CD1c-positive myeloid dendritic cell (primary cell): ENCODE measurements around the gene TREX2.
"Not testable (repeated sequence)": the region's sequence is repeated elsewhere in the genome, so short reads cannot be mapped to it uniquely, and the experiment has no call there.

Experiments used
- DNase-seq: peaks from one replicate; pipeline ENCODE4 v3.0.0-alpha.2; 2016; ENCODE audit errors: extremely low spot score

The TREX2 gene

DNA sequence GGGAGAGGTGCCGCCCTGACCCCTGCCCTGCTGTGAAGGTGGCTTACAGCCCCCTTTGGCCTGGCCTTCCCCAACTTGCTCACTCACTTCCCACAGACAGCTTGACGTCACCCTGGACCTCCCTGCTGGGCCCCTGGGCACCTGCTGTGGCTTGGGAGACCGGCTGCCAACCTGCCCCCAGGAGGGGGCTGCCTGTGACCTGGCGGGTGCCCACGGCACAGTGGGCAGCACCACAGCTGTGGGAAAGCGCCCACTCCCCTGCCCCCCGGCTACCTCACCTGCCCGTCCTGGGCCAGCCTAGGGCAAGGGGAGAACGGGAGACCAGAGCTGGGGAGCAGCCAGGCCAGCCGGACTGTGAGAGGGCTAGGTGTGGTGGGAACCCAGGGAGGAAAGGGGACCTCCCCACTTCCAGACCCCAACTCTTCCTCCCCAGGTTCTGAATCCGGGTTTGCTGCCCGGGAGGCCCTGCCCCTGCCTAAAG, 36.9 kb downstream of the TREX2 start:
- DNase-seq = no peak

DNA sequence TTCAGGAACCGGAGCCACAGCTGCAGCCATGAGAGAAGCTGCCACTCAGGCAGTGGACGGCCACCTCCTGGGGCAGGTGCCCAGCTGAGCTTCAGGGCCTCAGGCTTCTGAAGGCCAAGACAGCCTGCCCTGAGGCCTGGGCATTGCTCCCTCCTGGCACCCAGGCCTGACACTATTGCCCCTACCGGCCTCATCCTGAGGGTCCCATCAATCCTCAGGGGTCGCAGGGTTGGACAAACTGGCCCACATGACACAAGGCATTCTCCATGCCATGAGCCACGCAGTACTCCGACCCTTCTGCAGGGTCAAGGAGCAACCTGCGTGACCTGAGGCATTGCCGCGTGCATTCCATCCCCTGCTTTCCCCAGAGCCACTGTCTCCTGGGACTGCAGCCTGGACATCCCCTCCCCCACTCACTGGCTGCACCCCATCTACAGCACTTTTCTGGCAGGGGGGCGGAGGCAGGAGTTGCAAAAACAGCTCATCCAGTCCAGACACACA, 37.6 kb downstream of the TREX2 start:
- DNase-seq = no peak

DNA sequence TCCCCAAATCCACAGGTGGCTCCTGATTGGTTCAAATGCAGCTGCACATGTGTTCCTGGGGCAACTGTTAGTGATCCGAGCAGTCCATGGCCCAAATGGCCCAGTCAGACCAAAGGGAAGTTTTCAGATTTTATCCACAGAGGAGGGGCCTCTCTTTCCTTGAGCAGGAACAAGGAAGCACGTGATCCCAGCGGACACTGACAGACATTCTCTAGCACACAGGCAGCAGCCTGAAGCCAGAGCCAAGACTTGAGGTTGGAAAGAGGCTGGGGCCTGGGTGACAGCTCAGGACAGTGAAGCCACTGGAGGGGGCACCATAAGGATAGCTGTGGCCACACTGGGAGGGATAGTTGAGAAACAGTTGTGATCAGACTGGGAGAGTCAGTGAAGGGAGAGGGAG, 38.1 kb downstream of the TREX2 start:
- DNase-seq = no peak

DNA sequence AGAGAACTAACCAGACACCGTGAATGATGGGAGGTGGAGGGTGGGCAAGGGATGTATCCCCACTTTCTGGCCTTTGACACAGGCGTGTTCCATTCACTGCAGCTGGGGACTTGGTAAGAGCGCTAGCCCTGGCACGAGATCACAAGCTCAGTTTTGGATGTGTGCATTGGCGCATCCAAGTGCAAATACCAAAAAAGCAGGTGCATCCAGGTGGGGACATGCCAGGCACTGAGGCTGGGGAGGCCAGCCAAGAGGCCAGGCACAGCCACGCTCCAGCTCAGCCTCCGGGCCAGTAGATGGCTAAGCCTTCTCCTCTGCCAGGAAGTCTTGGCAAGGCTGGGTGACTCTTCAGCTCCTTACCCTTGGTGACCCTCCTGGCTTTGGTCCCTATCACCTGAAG, 39.0 kb downstream of the TREX2 start:
- DNase-seq = no peak

GRCh38 chrX:153406011-153406410, 39.8 kb downstream of the TREX2 start:
- no peak for DNase-seq

GRCh38 chrX:153405426-153405825, 40.4 kb downstream of the TREX2 start:
- DNase-seq = no peak

DNA sequence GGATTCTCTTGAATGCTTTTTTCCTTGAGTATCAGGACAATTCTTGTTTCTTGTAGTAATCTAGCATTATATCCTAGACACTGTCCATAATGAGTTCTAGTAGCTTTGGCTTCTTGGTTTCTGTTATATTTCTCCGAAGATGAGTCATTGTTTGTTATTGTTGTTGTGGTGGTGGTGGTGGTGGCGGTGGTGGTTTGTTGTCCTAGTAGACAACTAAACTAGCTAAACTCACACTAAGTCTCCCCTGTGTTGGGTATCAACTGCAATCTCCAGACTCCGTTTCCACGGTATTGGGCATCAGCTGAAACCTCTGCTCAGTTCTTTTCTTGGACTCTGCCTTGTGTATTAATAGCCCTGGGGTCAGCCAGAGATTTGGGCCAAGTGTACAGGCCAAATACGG, 41.5 kb downstream of the TREX2 start:
- not testable (repeated sequence) for DNase-seq

DNA sequence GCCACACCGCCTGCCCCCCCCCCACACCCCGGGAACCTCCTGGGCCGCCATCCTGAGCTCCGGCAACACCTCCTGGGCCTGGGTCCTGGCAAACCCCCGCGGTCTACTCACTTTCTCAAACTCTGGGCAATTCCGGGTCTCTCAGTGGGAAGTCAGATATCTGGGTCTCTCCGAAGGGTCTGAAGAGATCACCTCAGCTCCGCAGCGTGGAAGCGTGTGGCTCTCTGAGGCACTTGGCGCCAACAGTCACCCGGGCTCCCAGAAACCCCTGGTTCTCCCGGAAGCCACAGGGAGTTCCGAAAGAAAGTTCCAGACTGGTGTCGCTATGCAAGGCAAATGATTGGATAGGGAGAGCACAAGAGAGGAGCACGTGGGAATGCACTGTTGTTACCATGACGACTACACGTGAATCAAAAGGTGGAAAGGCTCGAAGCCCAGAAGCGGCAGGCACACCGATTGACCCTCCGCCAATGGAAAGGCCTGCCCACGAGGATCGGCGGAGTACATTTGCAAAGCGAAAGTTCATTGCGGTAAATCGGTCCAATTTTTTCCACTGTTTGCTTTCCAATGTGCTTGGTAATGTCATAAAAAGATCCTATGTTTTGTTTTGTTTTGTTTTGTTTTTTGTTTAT, 44.6 kb downstream of the TREX2 start, which contains the start of gene PNMA6E:
Gene PNMA6E (minus strand): TSS at position 218 of the 632 bp plus-strand sequence. CDS start 2,501 bp downstream, outside the sequence.
- DNase-seq = no peak

DNA sequence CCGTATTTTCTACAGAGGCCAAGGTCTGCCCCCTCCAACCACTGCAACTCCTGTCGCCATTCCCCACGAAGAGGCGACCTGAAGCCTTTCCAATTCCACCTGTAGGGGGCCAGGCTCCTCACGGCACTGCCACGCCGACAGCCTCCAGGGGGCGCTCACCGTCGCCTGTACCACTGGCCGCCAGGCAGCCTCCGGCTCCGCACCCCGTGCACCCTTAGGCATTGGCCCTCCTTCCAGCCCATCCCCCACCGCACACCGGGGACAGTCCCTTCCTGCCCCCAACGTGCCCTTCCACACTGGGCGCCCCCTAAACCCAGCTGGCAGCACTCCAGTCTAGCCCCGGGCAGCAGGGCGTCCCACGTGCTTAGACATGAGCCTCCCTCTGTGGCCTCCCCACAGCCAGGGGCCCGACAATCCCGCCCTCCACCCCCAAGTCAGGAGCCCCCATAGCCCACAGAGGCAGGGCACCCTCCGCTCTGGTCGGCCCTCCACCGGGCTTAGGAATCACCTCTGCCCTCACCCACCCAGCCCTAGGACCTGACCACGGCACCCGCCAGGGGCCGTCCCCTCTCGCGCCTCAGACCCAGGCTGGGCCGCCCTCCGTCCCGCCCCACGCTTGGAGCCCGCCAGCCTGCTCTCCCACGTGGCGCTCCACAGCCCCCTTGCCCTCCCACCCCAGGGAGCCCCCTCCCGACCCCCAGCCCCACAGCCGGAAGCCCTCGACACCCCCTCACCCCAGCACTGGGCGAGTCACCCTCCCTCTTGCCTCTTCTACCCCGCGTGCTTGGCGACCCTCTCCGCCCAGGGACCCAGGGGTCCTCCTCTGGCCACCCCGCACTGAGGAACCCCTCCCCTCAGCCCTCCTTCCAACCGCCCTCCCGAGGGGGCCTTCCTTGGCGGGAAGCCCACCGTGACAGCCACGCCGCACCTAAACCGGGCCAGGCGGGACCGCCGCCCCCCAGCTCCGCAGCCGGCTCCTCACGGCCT, 45.4 kb downstream of the TREX2 start:
- peak; percentile 62 for DNase-seq

DNA sequence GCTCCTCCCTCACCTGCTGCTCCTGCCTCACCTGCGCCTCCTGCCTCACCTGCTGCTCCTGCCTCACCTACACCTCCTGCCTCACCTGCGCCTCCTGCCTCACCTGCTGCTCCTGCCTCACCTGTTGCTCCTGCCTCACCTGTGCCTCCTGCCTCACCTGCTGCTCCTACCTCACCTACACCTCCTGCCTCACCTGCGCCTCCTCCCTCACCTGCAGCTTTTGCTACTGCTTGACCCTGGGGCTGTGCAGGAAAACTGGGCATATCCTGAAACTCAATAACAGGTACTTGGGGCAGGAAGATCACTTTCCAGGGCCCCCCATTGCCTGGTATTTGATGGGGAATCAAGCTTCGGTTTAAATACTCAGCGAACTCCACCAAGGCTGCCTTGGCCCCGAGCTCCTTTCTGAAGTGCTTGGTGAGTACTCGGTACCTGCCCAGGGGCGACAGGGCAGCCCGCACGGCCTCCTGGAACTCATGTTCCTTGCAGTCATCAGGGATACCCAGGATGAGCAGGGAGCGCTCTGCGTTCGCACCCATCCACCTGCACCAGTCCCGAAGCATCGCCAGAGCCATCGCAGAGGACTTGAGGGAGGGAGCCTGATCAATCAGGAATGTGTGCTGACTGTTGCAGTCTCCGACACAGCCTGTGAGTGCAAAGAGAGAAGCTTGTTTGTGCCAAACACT, 47.4 kb downstream of the TREX2 start:
- no peak for DNase-seq

- DNase-seq = no peak
Measured at GRCh38 chrX:153397256-153397960, 48.4 kb downstream of the TREX2 start.

- no peak for DNase-seq
Measured at GRCh38 chrX:153396320-153397195, 49.3 kb downstream of the TREX2 start.

GRCh38 chrX:153395613-153396319, 50.1 kb downstream of the TREX2 start:
- no peak for DNase-seq

GRCh38 chrX:153394612-153395011, 51.2 kb downstream of the TREX2 start:
- DNase-seq = no peak
